ENCODE measurements around the gene AXDND1.

Gene AXDND1

DNA sequence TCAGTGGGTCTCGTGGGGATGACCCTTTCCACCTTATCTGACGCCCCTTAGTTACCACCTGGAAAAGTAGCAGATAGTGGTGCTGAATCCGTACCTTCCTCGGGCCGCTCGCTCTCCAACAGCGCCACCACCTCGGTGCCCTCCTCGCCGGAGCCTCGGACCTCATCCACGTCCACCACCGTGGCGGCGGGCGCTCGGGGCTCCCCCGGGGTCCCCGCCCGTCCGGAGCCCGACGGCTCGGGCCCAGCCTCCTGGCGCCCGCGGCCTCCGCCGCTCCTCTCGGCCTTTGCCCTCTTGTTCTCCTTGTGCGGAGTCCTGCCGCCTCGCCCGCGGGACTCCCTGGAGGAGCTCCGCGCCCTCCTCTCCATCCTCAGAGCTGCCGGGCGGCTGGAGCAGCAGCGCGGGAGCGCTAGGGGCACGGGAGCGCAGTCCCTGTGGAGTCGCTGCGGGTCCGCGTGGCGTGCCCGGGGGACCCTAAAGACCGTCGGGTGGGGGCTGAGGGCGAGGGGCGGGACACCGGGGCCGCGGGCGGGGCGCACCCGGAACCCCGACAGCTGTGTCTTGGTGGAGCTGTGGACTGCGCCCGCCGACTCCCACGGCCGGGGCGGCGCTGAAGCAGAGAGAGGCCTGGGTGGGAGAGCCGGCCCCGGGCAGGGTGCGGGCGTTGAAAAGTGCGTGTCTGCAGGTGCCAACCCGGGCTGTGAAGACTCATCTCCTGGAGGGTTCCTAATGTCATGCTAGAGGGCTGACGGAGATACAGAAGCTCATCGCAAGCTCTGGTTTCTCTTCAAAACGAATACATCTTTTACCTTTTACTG is 209.9 kb downstream of the AXDND1 start, which contains the start of gene NPHS2:
Gene NPHS2, minus strand, starts transcription at position 452 of the 818 bp plus-strand sequence. Its CDS starts 84 bp downstream, at position 368.
- no peak for DNase-seq (ENCODE audit: low read depth in 2 of 2)

DNA sequence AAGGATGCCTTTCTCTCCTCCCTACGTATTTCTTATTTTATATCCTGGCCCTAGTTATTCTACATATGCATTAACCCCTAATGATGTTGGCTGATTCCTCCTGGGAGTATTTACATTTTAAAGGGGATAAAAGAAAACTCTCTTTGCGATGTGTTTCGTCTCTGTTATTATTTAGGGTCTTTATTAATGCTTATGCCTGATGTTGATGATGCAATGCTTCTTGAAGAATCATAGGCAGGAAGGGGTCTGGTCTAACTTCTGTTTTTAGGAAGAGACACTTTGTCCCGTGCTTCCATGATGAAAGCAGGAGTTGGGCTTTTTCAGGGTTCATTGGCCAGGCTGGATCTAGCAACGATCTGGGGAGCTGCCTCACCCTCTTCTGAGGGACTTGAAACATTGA is 210.7 kb downstream of the AXDND1 start:
- no peak for DNase-seq (ENCODE audit: low read depth in 2 of 2)

DNA sequence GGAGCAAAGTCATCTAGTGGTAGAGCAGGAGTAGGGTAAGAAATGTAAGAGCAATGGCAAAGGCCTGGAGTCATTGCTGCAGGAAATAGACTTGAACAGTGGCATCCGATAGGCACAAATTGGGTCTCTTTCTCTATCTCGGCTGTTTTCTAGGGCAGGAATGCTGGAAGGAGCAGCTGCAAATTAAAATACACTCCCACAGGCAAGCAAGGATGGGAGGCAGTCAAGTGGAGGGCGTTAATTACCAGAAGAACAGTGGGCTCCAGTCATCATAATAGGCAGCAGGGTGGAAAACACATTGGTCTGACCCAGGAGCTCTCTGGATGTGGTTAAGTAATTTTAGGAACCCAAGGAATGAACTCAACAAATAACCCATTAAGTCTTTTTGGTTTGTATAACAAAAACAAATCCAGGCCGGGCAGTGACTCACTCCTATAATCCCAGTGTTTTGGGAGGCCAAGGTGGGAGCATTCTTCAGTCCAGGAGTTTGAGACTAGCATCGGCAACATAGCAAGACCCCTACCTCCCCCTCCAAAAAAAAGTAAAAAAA is 218.1 kb downstream of the AXDND1 start:
- no peak for DNase-seq (ENCODE audit: low read depth in 2 of 2)

DNA sequence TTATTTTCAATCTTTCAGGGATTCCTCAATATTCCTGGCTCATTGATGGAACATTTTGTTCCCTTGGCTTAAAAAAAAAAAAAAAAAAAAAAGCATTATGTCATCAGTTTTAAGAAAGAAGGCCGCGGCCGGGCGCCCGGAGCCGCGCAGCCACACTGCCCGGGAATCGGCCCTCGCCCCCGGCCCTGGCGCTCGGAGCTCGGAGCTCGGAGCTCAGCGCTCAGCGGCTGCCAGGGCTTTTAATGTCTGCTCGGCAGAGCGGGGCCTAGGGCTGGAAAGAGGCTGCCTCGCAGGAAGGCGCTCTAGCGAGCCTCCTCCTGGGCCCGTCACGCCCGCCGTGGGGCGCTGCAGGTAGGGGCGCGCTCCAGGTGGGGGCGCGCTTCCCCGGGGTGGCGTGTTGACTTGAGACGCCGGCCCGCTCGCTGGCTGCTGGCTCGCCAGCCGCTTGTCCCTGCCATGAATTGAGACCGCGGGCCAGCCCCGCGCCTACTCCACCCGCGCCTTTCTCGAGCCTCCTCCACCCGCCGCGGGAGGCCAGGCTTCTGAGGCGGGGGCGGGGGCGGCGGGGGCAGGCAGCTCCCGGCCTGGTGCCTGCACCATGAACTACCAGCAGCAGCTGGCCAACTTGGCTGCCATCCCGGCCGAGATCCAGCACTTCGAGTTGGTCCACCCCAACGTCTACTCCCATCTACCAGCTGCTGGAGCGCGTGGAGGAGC is 220.5 kb downstream of the AXDND1 start:
- DNase-seq (ENCODE audit: low read depth in 2 of 2): no peak

DNA sequence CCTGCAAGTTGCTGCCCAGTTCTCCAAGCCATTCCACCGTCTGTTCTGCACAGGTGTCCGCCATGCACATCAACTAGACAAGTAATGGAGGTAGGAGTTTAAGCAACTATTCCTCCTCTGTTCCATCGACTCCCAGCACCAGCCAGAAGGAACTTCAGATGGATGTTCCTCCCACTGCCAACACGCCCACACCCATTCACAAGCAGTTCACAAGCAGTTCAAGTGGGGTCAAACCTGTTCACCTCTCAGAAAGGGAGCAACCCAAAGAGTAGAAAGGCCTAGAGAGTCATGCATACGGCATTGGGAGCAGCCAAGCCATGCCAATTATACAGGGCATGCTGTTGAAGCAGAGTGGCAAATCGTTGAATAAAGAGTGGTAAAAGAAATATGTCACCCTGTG is 221.6 kb downstream of the AXDND1 start:
- DNase-seq (ENCODE audit: low read depth in 2 of 2): no peak

DNA sequence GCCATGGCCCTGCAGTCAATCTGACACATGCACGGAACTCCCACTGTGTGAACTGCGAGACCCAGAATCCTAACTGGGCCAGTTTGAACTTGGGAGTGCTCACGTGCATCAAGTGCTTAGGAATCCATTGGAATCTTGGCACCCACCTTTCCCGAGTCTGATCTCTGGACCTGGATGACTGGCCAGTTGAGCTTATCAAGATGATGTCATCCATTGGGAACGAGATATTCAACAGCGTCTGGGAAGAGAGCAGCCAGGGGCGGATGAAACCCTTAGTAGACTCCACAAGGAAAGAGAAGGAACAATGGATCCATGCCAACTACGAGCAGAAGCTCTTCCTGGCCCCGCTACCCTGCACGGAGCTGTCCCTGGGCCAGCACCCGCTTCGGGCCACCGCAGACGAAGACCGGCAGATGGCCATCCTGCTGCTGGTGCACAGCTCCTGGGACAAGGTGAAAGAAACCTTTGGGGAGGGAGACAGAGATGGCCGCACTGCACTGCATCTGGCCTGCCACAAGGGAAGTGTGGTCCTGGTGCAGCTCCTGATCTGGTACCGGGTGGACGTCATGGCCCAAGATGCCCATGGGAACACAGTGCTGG is 222.8 kb downstream of the AXDND1 start:
- no peak for DNase-seq (ENCODE audit: low read depth in 2 of 2)

DNA sequence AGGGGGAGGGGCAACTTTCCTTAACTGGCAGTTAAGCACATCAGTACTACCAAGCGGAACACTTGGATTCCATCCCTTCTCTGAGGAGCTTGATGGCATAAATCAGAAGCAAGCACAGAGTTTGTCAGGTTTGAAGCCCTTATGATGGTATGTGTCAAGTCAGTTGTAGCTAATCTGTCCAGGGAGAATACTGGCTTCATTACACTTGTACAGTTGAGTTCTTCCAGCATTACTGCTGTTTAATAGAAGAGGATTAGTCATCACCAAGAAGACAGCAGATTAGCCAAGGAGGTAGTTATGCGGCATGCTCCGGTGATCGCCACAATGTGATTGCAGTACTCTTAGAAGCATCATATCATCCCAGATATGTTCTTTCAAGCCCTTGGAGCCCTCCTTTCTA is 223.7 kb downstream of the AXDND1 start:
- no peak for DNase-seq (ENCODE audit: low read depth in 2 of 2)

DNA sequence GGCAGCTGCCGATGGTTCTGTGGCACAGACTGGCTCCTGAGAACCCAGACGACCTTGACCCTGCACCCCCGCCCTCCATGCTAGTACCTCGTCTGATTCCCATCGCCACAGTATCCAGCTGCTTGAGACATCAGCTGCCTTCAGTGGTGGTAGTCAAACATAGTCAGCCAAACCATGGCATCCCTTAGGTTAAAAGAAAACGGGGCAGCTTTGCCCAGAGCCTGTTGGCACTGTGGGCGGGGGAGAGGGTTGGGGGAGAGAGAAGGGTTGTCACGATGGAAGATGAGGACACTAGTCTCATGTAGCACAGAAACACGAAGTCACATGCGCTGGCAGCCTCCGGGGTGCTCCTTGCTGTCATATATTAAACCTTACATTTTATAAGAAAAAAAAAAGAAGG is 224.9 kb downstream of the AXDND1 start:
- no peak for DNase-seq (ENCODE audit: low read depth in 2 of 2)

DNA sequence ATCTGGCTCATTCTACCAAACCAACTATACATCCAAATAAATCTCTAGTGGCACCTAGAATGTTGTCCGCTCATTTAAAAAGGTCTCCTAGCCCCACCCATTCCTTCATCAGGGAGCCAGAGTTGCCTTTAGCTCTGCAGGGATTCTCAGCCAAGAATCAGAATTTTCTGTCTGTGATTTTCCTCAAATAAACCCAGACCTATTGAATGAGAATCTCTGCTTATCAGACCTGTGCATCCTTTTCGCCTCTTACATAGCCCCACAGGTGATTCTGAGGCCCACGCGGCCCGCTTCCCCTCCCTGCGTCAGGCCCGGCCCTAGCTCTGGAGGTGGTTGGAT is 225.5 kb downstream of the AXDND1 start:
- no peak for DNase-seq (ENCODE audit: low read depth in 2 of 2)

DNA sequence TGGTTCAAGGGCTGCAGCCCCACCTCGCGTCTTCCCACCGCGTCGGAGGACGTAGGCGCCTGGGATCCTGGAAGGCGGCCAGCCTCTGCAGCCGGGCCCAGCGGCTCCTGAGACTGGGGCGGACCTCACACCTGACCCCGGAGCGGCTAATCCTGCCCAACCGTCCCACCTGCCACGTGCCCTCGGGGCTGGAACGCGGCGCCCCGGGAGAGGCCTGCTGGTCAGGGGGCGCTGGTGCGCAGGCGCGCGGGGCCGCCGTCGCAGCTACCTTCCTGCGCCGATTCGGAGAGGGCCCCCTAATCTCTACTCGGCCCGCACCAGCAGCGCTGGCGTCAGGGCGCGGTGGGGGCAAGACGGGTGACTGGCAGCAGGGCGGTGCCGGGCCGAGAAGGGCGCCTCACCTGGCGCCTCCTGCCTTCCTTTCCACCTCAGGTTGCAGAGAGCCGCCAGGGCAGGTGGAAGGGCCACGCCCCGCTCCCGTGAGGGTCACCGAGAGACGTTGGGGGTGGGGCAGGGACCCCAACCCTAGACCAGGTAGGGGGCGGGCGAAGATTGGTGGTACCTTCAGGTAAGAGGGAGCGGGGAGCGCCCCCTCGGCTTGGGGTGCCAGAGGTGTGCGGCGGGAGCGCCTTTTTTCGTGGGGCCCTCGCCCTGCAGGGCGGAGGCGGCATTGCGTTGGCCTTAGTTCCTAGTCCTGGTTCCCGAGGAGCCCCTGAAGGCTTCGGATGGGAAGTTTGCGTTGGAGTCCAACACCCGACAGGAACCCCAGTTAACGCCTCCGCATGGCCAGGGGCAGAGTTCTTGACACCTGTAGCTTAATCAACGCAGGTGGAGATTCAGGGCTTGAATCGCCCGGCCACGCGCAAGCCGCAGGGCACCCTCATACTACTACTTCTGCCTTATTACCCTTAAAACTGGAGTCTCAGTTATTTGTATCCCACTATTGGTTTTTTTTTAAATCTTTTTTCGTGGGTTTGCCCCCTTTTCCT is 226.1 kb downstream of the AXDND1 start, which contains the start of gene TDRD5:
Gene TDRD5, plus strand, starts transcription at position 241 of the 989 bp plus-strand sequence. CDS start 784 bp downstream, outside the sequence.
- no peak for DNase-seq (ENCODE audit: low read depth in 2 of 2)

DNA sequence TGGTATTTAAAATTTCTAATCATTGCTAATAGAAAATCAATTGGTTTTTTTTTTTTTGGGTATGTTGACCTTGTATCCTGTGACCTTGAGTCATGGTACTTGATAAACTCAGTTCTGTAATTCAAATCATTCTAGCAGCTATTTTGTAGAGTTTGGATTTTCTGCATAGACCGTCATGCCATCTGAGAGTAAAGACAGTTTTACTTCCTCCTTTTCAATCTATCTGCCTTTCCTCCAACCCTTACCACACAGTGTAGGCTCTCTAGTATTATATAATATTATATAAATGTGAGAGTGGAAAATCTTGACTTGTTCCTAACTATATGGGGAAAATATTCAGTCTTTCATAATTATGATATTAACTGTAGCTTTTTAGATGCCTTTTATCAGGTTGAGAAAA is 232.9 kb downstream of the AXDND1 start:
- no peak for DNase-seq (ENCODE audit: low read depth in 2 of 2)

DNA sequence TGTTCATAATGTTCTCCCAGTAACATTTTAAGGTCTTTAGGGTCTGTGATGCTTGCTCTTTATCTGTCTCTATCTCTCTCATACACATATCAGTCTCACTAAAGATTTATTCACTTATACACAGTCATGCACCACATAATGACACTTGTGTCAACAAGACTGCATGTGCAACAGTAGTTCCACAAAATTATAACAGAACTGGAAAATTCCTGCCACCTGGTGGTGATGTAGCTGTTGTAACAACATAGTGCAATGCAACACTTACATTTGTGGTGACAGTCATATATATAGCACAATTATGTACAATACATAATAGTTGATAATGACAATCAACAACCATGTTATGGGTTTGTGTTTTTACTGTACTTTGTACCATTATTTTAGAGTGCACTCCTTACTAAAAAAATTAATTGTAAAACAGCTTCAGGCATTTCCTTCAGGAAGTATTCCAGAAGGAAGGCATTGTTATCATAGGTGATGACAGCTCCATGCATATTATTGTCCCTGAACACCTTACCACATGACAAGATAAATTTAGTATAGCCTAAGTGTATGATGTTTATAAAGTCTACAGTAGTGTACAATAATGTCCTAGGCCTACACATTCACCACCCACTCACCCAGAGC is 234.0 kb downstream of the AXDND1 start:
- no peak for DNase-seq (ENCODE audit: low read depth in 2 of 2)

DNA sequence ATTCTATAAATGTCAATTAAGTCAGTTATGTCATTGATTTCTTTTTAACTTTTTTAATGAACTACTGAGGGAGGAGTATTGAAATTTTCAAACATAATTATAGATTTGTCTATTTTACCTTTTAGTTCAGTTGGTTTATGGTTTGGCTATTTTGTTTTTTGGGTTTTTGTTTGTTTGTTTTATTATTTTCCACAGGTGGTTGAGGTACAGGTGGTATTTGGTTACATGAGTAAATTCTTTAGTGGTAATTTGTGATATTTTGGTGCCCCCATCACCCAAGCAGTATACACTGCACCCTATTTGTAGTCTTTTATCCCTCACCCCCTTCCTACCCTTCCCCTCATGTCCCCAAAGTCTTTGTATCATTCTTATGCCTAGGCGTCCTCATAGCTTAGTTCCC is 235.3 kb downstream of the AXDND1 start:
- no peak for DNase-seq (ENCODE audit: low read depth in 2 of 2)

Measured in stimulated activated CD8-positive, alpha-beta memory T cell treated with anti-CD3 and anti-CD28 coated beads, Interleukin-7, amount 100 ng/mL, for 1 hour (primary cell).